Measurements from ENCODE around the gene SP140.
"Not testable (repeated sequence)": the region's sequence is repeated elsewhere in the genome, so short reads cannot be mapped to it uniquely, and the experiment has no call there.

The SP140 gene

GRCh38 chr2:230306474-230306873, 80.9 kb downstream of the SP140 start:
- Histone ChIP-seq H3K27me3 (ENCODE audit: control insufficient read depth, insufficient read depth, low read length) (no peaks in the 10 kb centered on the region), H3K9ac (ENCODE audit: low read length) (no peak overlapping the region), H3K4me3 (ENCODE audit: low read length) (no peak overlapping the region), H3K36me3 (ENCODE audit: control insufficient read depth, insufficient read depth, low read length) (no peaks in the 10 kb centered on the region), H3K9me3 (ENCODE audit: control insufficient read depth, low read length) (no peaks in the 10 kb centered on the region), H3K4me1 (ENCODE audit: control insufficient read depth, insufficient read depth, low read length) (no peaks in the 10 kb centered on the region)

- Histone ChIP-seq H3K27me3 (ENCODE audit: control insufficient read depth, insufficient read depth, low read length) (no peaks in the 10 kb centered on the region), H3K4me3 (ENCODE audit: low read length) (no peak overlapping the region), H3K36me3 (ENCODE audit: control insufficient read depth, insufficient read depth, low read length) (no peaks in the 10 kb centered on the region), H3K9ac (ENCODE audit: low read length) (no peak overlapping the region), H3K4me1 (ENCODE audit: control insufficient read depth, insufficient read depth, low read length) (no peaks in the 10 kb centered on the region), H3K9me3 (ENCODE audit: control insufficient read depth, low read length) (no peaks in the 10 kb centered on the region)
These were observed 81.9 kb downstream of the SP140 start for GRCh38 chr2:230307485-230307884.

- Histone ChIP-seq H3K9ac (ENCODE audit: low read length) (no peak overlapping the region), H3K27me3 (ENCODE audit: control insufficient read depth, insufficient read depth, low read length) (no peaks in the 10 kb centered on the region), H3K9me3 (ENCODE audit: control insufficient read depth, low read length) (no peaks in the 10 kb centered on the region), H3K4me3 (ENCODE audit: low read length) (no peak overlapping the region), H3K36me3 (ENCODE audit: control insufficient read depth, insufficient read depth, low read length) (no peaks in the 10 kb centered on the region), H3K4me1 (ENCODE audit: control insufficient read depth, insufficient read depth, low read length) (no peaks in the 10 kb centered on the region)
These were observed 83.0 kb downstream of the SP140 start for GRCh38 chr2:230308402-230309000.

- not testable (repeated sequence) for H3K4me1 ChIP-seq (ENCODE audit: control insufficient read depth, insufficient read depth, low read length); H3K27me3 ChIP-seq (ENCODE audit: control insufficient read depth, insufficient read depth, low read length); H3K9ac ChIP-seq (ENCODE audit: low read length); H3K4me3 ChIP-seq (ENCODE audit: low read length); H3K36me3 ChIP-seq (ENCODE audit: control insufficient read depth, insufficient read depth, low read length); H3K9me3 ChIP-seq (ENCODE audit: control insufficient read depth, low read length)
These were observed 85.3 kb downstream of the SP140 start for GRCh38 chr2:230310792-230311191.

GRCh38 chr2:230311634-230312033, 86.1 kb downstream of the SP140 start:
- not testable (repeated sequence) for H3K36me3 ChIP-seq (ENCODE audit: control insufficient read depth, insufficient read depth, low read length); H3K4me1 ChIP-seq (ENCODE audit: control insufficient read depth, insufficient read depth, low read length); H3K9ac ChIP-seq (ENCODE audit: low read length); H3K4me3 ChIP-seq (ENCODE audit: low read length); H3K9me3 ChIP-seq (ENCODE audit: control insufficient read depth, low read length); H3K27me3 ChIP-seq (ENCODE audit: control insufficient read depth, insufficient read depth, low read length)

- no peaks in the 10 kb centered on the region for H3K27me3 ChIP-seq (ENCODE audit: control insufficient read depth, insufficient read depth, low read length)
- H3K36me3 ChIP-seq (ENCODE audit: control insufficient read depth, insufficient read depth, low read length): no peaks in the 10 kb centered on the region
- no peak overlapping the region for H3K4me3 ChIP-seq (ENCODE audit: low read length)
- H3K4me1 ChIP-seq (ENCODE audit: control insufficient read depth, insufficient read depth, low read length): no peaks in the 10 kb centered on the region
- no peaks in the 10 kb centered on the region for H3K9me3 ChIP-seq (ENCODE audit: control insufficient read depth, low read length)
- H3K9ac ChIP-seq (ENCODE audit: low read length): no peak overlapping the region
These were observed 87.1 kb downstream of the SP140 start for GRCh38 chr2:230312638-230313037.

GRCh38 chr2:230317366-230317765, 91.8 kb downstream of the SP140 start:
- Histone ChIP-seq H3K36me3 (ENCODE audit: control insufficient read depth, insufficient read depth, low read length) (no peaks in the 10 kb centered on the region), H3K27me3 (ENCODE audit: control insufficient read depth, insufficient read depth, low read length) (peaks cover 4% of the 10 kb centered on the region), H3K9ac (ENCODE audit: low read length) (no peak overlapping the region)

GRCh38 chr2:230318190-230319121, 92.9 kb downstream of the SP140 start:
- Histone ChIP-seq H3K4me3 (ENCODE audit: low read length) (no peak overlapping the region), H3K9me3 (ENCODE audit: control insufficient read depth, low read length) (no peaks in the 10 kb centered on the region)

More at GRCh38 chr2:230317366-230317765, 91.8 kb downstream of the SP140 start:
- H3K9me3 ChIP-seq (ENCODE audit: control insufficient read depth, low read length): no peaks in the 10 kb centered on the region
- H3K4me3 ChIP-seq (ENCODE audit: low read length): no peak overlapping the region
- no peaks in the 10 kb centered on the region for H3K4me1 ChIP-seq (ENCODE audit: control insufficient read depth, insufficient read depth, low read length)

GRCh38 chr2:230319211-230319862, 93.8 kb downstream of the SP140 start:
- H3K36me3 ChIP-seq (ENCODE audit: control insufficient read depth, insufficient read depth, low read length): no peaks in the 10 kb centered on the region
- no peaks in the 10 kb centered on the region for H3K9me3 ChIP-seq (ENCODE audit: control insufficient read depth, low read length)
- peaks cover 4% of the 10 kb centered on the region for H3K27me3 ChIP-seq (ENCODE audit: control insufficient read depth, insufficient read depth, low read length)
- H3K4me1 ChIP-seq (ENCODE audit: control insufficient read depth, insufficient read depth, low read length): no peaks in the 10 kb centered on the region
- no peak overlapping the region for H3K9ac ChIP-seq (ENCODE audit: low read length)
- no peak overlapping the region for H3K4me3 ChIP-seq (ENCODE audit: low read length)

More at GRCh38 chr2:230318190-230319121, 92.9 kb downstream of the SP140 start:
- Histone ChIP-seq H3K36me3 (ENCODE audit: control insufficient read depth, insufficient read depth, low read length) (no peaks in the 10 kb centered on the region), H3K9ac (ENCODE audit: low read length) (no peak overlapping the region), H3K4me1 (ENCODE audit: control insufficient read depth, insufficient read depth, low read length) (no peaks in the 10 kb centered on the region), H3K27me3 (ENCODE audit: control insufficient read depth, insufficient read depth, low read length) (peaks cover 4% of the 10 kb centered on the region)

GRCh38 chr2:230321031-230321430, 95.5 kb downstream of the SP140 start:
- no peaks in the 10 kb centered on the region for H3K36me3 ChIP-seq (ENCODE audit: control insufficient read depth, insufficient read depth, low read length)
- H3K4me3 ChIP-seq (ENCODE audit: low read length): no peak overlapping the region
- H3K9me3 ChIP-seq (ENCODE audit: control insufficient read depth, low read length): no peaks in the 10 kb centered on the region
- no peak overlapping the region for H3K9ac ChIP-seq (ENCODE audit: low read length)
- peaks cover 4% of the 10 kb centered on the region for H3K27me3 ChIP-seq (ENCODE audit: control insufficient read depth, insufficient read depth, low read length)
- H3K4me1 ChIP-seq (ENCODE audit: control insufficient read depth, insufficient read depth, low read length): no peaks in the 10 kb centered on the region

GRCh38 chr2:230322561-230323384, 97.2 kb downstream of the SP140 start:
- Histone ChIP-seq H3K36me3 (ENCODE audit: control insufficient read depth, insufficient read depth, low read length) (no peaks in the 10 kb centered on the region), H3K9ac (ENCODE audit: low read length) (no peak overlapping the region), H3K4me1 (ENCODE audit: control insufficient read depth, insufficient read depth, low read length) (peaks cover 7% of the 10 kb centered on the region), H3K27me3 (ENCODE audit: control insufficient read depth, insufficient read depth, low read length) (peaks cover 4% of the 10 kb centered on the region), H3K9me3 (ENCODE audit: control insufficient read depth, low read length) (no peaks in the 10 kb centered on the region), H3K4me3 (ENCODE audit: low read length) (no peak overlapping the region)
